Measurements from ENCODE around the gene ICAM2.

- TF ChIP-seq, protein P1, sequence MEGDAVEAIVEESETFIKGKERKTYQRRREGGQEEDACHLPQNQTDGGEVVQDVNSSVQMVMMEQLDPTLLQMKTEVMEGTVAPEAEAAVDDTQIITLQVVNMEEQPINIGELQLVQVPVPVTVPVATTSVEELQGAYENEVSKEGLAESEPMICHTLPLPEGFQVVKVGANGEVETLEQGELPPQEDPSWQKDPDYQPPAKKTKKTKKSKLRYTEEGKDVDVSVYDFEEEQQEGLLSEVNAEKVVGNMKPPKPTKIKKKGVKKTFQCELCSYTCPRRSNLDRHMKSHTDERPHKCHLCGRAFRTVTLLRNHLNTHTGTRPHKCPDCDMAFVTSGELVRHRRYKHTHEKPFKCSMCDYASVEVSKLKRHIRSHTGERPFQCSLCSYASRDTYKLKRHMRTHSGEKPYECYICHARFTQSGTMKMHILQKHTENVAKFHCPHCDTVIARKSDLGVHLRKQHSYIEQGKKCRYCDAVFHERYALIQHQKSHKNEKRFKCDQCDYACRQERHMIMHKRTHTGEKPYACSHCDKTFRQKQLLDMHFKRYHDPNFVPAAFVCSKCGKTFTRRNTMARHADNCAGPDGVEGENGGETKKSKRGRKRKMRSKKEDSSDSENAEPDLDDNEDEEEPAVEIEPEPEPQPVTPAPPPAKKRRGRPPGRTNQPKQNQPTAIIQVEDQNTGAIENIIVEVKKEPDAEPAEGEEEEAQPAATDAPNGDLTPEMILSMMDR (IDR thresholded peaks at IDR 0.05; ENCODE audit: insufficient read depth, low read depth, low read length) = no peak
- TF ChIP-seq EZH2 (IDR thresholded peaks at IDR 0.05; ENCODE audit: insufficient read depth, low read length) = no peak
Measured at GRCh38 chr17:64004218-64004770, 16.1 kb downstream of the ICAM2 start.
